CD4-positive, alpha-beta T cell treated with Interleukin-21 for 1 hour (primary cell): ENCODE results near the gene CAMK2A.

Experiments
- DNase-seq: peaks from one replicate; pipeline ENCODE4 v3.0.0-alpha.2; 2020

The CAMK2A gene

DNA sequence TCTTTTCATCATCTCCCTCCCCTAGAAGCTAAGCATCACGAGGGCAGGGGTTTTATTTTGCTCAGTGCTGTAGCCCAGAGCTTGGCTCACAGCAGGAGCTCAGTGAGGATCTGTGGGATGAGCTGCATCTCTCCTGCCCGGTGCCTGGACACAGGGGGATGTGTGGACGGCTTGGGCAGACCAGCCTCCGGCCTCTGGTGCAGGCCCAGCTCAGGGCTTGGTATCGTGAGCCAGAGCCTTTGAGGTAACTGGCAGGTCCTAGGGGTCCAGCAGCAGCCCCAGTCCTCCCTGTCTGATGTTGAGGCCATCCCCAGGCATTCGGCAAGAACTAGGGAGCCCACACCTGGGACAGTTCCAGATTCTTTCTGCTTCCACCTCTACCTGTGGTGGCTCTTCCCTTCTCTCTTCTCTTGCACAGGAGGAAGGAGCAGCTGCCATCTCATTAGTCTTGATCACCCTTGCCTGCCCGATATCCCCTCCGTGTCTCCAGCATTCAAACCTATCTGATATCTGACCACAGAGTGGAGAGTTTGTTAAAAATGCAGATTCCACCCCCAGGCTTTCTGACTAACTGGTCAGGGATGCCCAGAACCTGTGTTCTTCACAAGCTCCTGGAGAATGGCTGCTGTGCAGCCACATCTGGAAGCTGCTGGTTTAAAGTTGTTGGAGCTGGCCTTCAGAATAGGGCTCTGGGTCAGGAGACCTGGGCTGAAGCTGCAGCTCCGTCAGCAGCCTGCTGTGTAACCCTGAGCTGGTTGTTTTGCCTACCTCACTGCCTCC lies 107.6 kb downstream of the CAMK2A start:
- DNase-seq = no peak

DNA sequence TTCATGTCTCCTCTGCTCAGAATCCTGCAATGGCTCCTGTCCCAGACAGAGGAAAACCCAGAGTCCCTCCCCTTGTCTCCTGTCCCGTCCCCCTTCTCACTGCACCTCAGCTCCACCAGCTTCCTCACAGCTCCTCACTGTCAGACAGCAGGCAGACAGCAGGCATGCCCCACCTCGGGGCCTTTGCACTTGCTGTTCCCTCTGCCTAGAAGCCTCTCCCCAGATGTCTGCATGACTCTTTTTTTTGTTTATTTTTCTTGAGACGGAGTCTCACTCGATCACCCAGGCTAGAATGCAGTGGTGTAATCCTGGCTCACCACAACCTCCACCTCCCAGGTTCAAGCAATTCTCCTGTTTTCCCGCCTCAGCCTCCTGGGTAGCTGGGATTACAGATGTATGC lies 108.5 kb downstream of the CAMK2A start:
- no peak for DNase-seq

DNA sequence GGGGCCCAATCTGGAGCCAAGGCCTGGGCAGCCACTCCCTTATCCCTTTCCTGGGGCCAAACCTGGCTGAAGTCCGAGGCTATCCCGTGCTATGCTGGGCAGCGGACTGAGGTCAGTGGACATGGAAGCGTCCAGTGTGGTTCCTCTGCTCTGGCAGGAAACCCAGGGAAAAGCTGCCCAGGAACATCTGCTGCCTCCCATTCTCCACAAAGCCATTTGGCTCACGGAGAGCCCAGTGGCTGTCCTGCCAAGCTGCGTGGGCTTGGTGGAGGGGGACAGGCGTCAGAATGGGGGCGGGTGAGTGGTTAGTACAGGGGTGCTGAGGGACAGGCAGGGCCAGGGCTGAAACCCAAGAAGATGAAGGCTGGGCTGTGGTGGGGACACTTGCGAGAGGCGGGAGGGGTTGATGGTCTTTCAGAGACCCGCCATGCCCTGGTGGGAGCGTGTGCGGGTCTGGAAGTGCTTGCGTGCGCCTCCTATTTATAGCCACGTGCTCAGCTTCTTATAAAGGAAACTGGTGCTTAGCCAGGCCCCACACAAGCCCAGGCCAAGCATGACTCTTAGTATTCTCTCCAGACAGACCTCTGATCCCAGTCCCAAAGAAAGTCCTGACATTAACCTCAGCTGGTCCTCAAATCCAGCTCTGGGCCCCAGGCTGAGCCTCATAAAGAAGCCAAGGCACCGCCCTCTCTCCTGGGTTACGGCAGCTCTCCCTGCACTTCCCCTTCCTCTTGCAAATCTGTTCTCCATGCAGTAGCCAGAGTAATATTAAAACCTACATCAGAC lies 109.1 kb downstream of the CAMK2A start:
- DNase-seq = no peak

DNA sequence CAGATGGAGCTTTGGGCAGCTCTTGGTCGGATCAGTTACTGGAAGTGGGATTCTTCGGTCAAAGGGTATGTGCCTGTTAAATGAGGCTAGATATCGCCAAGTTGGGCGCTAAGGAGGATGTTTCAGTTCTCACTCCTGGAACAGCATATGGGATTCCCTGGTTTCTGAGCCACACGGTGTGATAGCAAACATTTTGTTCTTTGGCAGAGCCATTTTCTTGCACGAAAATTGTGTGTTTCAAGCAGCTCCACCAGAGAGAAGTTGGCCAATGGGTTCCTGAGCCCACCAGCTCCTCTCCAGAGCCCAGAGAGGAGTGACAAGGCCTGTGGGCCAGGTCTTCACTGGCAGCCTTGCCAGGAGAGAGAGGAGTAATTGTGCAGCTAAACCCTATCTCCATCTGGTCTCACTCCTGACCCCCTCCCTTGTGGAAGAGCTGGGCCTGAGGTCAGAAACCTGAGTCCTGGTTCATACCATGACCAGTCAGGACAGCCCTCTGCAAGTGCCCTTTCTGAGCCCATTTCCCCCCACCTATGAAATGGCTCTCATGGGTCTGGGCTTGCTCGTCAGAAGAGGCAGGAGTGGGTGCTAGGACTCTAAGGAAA lies 110.5 kb downstream of the CAMK2A start:
- no peak for DNase-seq

DNA sequence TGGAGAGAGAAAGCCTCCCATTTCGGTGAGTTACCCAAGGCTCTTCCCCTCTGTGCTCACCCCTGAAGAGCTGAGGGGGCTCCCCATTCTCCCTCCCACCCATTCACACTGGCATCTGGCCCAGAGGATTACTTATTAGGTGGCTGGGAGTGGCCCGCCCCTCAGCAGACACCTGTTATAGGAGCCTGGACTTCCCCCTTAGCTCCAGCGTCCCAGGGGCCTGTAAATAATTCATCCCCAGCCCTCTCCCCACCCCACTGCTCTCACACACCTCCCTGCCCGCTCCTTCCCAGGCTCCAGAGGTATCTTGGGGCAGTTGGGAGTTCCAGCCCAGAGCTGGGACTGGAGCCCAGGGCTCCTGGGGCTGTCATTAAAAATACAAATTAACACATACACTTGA lies 111.3 kb downstream of the CAMK2A start:
- DNase-seq = no peak

GRCh38 chr5:150177721-150178120 lies 111.9 kb downstream of the CAMK2A start:
- no peak for DNase-seq

- no peak for DNase-seq
Observed at GRCh38 chr5:150176745-150177477, 112.7 kb downstream of the CAMK2A start.

DNA sequence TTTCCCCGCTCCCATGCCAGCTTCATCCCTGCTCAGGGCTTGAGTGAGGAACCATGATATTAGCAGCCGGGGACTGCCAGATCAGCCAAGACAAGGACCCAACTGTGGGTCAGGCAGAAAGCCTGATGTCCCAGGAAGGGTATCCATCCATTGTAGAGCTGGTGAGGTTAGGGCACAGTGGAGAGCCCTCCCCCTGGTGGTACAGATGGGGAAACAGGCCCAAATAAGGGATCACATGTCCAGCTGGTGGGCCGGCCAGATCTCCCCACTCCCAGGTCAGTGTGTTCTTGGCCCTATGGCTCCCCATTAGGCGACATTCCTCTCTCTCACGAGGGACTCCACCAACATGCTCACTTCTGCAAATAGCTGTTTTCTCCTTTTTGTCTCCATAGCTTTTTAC lies 114.0 kb downstream of the CAMK2A start:
- no peak for DNase-seq

- no peak for DNase-seq
Observed at GRCh38 chr5:150175076-150175475, 114.5 kb downstream of the CAMK2A start.

GRCh38 chr5:150174285-150174684 lies 115.3 kb downstream of the CAMK2A start:
- DNase-seq = no peak

DNA sequence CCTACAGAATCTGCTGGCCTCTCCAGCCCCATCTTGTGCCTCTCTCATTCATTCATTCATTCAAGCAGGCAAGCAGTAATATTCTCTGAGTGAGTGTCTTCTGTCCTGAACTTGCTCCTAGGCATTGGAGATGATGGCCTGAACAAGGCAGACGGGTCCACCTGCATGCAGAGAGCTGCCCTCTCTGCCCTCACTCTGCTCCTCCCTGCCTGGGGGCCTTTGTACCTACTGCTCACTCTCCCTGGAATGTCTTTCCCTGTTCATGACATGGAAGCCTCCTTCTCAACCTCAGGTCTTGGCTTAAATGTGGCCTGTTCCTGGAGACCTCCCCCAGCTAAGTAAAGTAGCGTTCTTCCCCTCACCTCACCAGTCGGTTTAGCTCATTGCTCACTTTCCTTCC lies 116.4 kb downstream of the CAMK2A start:
- DNase-seq = no peak

DNA sequence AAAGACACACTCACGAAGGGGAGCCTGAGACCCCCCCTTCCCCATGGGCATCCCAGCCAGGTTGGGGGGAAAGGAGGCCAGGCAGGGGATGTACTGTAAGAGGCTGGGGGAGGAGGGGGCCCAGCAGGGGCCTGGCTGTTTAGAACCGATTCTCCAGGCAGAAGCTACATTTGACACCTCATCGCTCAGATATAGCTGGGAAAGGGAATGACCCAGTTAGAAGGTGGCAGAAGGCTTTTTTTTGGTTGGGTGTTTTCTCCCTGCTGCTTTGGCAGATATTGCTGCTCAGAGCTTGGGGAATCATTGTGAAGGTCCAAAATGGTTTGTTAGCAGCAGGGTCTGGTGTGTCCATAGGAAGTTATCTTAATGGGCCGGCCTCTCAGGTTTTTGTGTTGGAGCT lies 117.0 kb downstream of the CAMK2A start:
- no peak for DNase-seq

DNA sequence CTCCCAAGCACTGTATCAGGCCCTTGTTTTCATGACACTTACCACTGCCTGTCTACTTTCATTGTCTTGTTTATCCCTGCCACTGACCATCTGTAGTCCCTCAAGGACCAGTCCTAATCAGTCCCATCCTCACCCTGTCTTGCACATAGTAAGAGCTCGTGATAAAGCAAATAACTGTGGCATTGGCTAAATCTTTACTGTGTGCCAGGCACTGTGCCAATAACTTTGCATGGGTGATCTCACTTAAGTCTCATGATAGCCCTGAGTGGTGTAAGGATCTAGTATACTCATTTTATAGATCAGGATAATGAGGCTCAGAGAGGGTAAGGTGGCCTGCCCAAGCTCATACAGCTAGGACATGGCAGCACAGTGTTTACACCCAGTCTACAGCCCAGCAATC lies 117.4 kb downstream of the CAMK2A start:
- no peak for DNase-seq
